ENCODE measurements around the gene TFAP2C.

GRCh38 chr20:56595746-56596475 is 33.2 kb upstream of the TFAP2C start:
- TF ChIP-seq CTCF (IDR thresholded peaks at IDR 0.05; ENCODE audit: low read length), result no peak
- TF ChIP-seq EZH2 (IDR thresholded peaks at IDR 0.05; ENCODE audit: borderline replicate concordance, low read length), result no peak

All from OCI-LY1 (cell line).